ENCODE measurements around the gene GSG1L. TPM values are rescaled to one million over a fixed set of nuclear protein-coding genes. Genes with fewer than 3 reads are reported as not detected.

The GSG1L gene
- total and polyA plus RNA-seq, 9 of the 15 experiments (the other 6 are each of a cell fraction or from before 2014, with no cell fraction given), result not detected

GRCh38 chr16:28090646-28091377 lies 27.3 kb upstream of the GSG1L start (continued):
- TF ChIP-seq CTCFL (IDR thresholded peaks at IDR 0.05; ENCODE audit: borderline replicate concordance, insufficient read depth, low read depth, low read length, poor library complexity, severe bottlenecking) (peak; percentile 55), NFYB (IDR thresholded peaks at IDR 0.05; ENCODE audit: extremely low read depth, insufficient read length) (no peak), THRAP3 (IDR thresholded peaks at IDR 0.05; ENCODE audit: borderline replicate concordance) (no peak), POLR2A (conservative IDR thresholded peaks at IDR 0.05) (no peak), DMBX1 (CRISPR knock-in tag; IDR thresholded peaks at IDR 0.05; ENCODE audit: borderline replicate concordance) (no peak), PKNOX1 (IDR thresholded peaks at IDR 0.05) (no peak), ATF3 (IDR thresholded peaks at IDR 0.05) (peak; percentile 11; the same call in 1 of the 2 replicates), ATF3 (CRISPR knock-in tag; conservative IDR thresholded peaks at IDR 0.05) (no peak), WHSC1 (IDR thresholded peaks at IDR 0.05; ENCODE audit: low read length) (no peak), PHB (CRISPR knock-in tag; IDR thresholded peaks at IDR 0.05) (no peak), TEAD2 (tag; IDR thresholded peaks at IDR 0.05) (no peak), FOXJ2 (tag; IDR thresholded peaks at IDR 0.05) (no peak)
- TF ChIP-seq, protein P1, sequence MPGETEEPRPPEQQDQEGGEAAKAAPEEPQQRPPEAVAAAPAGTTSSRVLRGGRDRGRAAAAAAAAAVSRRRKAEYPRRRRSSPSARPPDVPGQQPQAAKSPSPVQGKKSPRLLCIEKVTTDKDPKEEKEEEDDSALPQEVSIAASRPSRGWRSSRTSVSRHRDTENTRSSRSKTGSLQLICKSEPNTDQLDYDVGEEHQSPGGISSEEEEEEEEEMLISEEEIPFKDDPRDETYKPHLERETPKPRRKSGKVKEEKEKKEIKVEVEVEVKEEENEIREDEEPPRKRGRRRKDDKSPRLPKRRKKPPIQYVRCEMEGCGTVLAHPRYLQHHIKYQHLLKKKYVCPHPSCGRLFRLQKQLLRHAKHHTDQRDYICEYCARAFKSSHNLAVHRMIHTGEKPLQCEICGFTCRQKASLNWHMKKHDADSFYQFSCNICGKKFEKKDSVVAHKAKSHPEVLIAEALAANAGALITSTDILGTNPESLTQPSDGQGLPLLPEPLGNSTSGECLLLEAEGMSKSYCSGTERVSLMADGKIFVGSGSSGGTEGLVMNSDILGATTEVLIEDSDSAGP (CRISPR knock-in tag; IDR thresholded peaks at IDR 0.05), result no peak
- TF ChIP-seq, protein P2, sequence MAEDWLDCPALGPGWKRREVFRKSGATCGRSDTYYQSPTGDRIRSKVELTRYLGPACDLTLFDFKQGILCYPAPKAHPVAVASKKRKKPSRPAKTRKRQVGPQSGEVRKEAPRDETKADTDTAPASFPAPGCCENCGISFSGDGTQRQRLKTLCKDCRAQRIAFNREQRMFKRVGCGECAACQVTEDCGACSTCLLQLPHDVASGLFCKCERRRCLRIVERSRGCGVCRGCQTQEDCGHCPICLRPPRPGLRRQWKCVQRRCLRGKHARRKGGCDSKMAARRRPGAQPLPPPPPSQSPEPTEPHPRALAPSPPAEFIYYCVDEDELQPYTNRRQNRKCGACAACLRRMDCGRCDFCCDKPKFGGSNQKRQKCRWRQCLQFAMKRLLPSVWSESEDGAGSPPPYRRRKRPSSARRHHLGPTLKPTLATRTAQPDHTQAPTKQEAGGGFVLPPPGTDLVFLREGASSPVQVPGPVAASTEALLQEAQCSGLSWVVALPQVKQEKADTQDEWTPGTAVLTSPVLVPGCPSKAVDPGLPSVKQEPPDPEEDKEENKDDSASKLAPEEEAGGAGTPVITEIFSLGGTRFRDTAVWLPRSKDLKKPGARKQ (CRISPR knock-in tag; IDR thresholded peaks at IDR 0.05), result no peak
- TF ChIP-seq, protein P3, sequence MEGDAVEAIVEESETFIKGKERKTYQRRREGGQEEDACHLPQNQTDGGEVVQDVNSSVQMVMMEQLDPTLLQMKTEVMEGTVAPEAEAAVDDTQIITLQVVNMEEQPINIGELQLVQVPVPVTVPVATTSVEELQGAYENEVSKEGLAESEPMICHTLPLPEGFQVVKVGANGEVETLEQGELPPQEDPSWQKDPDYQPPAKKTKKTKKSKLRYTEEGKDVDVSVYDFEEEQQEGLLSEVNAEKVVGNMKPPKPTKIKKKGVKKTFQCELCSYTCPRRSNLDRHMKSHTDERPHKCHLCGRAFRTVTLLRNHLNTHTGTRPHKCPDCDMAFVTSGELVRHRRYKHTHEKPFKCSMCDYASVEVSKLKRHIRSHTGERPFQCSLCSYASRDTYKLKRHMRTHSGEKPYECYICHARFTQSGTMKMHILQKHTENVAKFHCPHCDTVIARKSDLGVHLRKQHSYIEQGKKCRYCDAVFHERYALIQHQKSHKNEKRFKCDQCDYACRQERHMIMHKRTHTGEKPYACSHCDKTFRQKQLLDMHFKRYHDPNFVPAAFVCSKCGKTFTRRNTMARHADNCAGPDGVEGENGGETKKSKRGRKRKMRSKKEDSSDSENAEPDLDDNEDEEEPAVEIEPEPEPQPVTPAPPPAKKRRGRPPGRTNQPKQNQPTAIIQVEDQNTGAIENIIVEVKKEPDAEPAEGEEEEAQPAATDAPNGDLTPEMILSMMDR (IDR thresholded peaks at IDR 0.05 in 2 of 3, conservative IDR thresholded peaks at IDR 0.05 in 1 of 3; ENCODE audit: insufficient read depth in 2 of 3, low read depth in 1 of 3, low read length in 3 of 3), result peak; percentile 67 to 99 (median 79)
- TF ChIP-seq, protein P4, sequence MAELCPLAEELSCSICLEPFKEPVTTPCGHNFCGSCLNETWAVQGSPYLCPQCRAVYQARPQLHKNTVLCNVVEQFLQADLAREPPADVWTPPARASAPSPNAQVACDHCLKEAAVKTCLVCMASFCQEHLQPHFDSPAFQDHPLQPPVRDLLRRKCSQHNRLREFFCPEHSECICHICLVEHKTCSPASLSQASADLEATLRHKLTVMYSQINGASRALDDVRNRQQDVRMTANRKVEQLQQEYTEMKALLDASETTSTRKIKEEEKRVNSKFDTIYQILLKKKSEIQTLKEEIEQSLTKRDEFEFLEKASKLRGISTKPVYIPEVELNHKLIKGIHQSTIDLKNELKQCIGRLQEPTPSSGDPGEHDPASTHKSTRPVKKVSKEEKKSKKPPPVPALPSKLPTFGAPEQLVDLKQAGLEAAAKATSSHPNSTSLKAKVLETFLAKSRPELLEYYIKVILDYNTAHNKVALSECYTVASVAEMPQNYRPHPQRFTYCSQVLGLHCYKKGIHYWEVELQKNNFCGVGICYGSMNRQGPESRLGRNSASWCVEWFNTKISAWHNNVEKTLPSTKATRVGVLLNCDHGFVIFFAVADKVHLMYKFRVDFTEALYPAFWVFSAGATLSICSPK (IDR thresholded peaks at IDR 0.05; ENCODE audit: borderline replicate concordance), result no peak

Measured in K562 (cell line).